ENCODE data around the gene RB1. TPM values are rescaled to one million over a fixed set of nuclear protein-coding genes. Genes with fewer than 3 reads are reported as not detected.

Gene RB1
- total and polyA plus RNA-seq, 2 experiments from 2014 or later = 19.5 to 22.3 TPM

DNA sequence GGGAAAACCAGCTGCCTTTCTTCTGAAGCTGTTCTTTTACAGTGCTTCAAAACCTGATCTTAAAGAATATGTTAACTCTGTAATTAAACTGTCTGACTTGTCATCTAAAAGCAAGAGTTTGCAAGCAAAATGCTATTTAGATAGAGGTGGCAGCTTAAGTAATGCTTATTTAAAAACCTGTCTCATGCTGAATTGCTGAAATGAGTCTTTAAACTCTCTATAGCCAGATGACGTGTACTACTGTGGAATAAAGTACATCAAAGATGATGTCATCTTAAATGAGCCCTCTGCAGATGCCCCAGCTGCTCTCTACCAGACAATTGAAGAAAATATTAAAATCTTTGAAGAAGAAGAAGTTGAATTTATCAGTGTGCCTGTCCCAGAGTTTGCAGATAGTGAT is 47.6 kb upstream of the RB1 start:
- Mint-ChIP-seq H3K4me1 (peaks cover 3% of the 10 kb centered on the region; the same call in 1 of the 3 replicates), H3K36me3 (ENCODE audit: low read depth) (peaks cover 45% of the 10 kb centered on the region), H3K4me3 (no peak overlapping the region), H3K27ac (no peak overlapping the region), H3K27me3 (ENCODE audit: insufficient read depth, low read depth, poor library complexity) (no peaks in the 10 kb centered on the region), H3K9me3 (no peaks in the 10 kb centered on the region; the same call in 2 of the 3 replicates)
- ATAC-seq (no peak), DNase-seq (ENCODE audit: low spot score) (no peak)
- peaks cover 28% of the 10 kb centered on the region; the same call in 1 of the 2 replicates for H3K36me3 ChIP-seq (ENCODE audit: insufficient read depth)
- no peaks in the 10 kb centered on the region for H3K4me1 ChIP-seq (ENCODE audit: insufficient read depth)
- peaks cover 7% of the 10 kb centered on the region for H4K20me1 ChIP-seq (replicated peaks; ENCODE audit: insufficient read depth)
- H3K4me2 ChIP-seq = no peak overlapping the region
- no peak overlapping the region for H3K4me3 ChIP-seq
- no peak overlapping the region for H3K27ac ChIP-seq (ENCODE audit: low read depth)
- H3K27me3 ChIP-seq (ENCODE audit: insufficient read depth) = no peaks in the 10 kb centered on the region
- H3F3A ChIP-seq (replicated peaks; ENCODE audit: low read depth) = no peaks in the 10 kb centered on the region
- H3K9me2 ChIP-seq (ENCODE audit: insufficient read depth) = no peaks in the 10 kb centered on the region
- TF ChIP-seq, protein P1, sequence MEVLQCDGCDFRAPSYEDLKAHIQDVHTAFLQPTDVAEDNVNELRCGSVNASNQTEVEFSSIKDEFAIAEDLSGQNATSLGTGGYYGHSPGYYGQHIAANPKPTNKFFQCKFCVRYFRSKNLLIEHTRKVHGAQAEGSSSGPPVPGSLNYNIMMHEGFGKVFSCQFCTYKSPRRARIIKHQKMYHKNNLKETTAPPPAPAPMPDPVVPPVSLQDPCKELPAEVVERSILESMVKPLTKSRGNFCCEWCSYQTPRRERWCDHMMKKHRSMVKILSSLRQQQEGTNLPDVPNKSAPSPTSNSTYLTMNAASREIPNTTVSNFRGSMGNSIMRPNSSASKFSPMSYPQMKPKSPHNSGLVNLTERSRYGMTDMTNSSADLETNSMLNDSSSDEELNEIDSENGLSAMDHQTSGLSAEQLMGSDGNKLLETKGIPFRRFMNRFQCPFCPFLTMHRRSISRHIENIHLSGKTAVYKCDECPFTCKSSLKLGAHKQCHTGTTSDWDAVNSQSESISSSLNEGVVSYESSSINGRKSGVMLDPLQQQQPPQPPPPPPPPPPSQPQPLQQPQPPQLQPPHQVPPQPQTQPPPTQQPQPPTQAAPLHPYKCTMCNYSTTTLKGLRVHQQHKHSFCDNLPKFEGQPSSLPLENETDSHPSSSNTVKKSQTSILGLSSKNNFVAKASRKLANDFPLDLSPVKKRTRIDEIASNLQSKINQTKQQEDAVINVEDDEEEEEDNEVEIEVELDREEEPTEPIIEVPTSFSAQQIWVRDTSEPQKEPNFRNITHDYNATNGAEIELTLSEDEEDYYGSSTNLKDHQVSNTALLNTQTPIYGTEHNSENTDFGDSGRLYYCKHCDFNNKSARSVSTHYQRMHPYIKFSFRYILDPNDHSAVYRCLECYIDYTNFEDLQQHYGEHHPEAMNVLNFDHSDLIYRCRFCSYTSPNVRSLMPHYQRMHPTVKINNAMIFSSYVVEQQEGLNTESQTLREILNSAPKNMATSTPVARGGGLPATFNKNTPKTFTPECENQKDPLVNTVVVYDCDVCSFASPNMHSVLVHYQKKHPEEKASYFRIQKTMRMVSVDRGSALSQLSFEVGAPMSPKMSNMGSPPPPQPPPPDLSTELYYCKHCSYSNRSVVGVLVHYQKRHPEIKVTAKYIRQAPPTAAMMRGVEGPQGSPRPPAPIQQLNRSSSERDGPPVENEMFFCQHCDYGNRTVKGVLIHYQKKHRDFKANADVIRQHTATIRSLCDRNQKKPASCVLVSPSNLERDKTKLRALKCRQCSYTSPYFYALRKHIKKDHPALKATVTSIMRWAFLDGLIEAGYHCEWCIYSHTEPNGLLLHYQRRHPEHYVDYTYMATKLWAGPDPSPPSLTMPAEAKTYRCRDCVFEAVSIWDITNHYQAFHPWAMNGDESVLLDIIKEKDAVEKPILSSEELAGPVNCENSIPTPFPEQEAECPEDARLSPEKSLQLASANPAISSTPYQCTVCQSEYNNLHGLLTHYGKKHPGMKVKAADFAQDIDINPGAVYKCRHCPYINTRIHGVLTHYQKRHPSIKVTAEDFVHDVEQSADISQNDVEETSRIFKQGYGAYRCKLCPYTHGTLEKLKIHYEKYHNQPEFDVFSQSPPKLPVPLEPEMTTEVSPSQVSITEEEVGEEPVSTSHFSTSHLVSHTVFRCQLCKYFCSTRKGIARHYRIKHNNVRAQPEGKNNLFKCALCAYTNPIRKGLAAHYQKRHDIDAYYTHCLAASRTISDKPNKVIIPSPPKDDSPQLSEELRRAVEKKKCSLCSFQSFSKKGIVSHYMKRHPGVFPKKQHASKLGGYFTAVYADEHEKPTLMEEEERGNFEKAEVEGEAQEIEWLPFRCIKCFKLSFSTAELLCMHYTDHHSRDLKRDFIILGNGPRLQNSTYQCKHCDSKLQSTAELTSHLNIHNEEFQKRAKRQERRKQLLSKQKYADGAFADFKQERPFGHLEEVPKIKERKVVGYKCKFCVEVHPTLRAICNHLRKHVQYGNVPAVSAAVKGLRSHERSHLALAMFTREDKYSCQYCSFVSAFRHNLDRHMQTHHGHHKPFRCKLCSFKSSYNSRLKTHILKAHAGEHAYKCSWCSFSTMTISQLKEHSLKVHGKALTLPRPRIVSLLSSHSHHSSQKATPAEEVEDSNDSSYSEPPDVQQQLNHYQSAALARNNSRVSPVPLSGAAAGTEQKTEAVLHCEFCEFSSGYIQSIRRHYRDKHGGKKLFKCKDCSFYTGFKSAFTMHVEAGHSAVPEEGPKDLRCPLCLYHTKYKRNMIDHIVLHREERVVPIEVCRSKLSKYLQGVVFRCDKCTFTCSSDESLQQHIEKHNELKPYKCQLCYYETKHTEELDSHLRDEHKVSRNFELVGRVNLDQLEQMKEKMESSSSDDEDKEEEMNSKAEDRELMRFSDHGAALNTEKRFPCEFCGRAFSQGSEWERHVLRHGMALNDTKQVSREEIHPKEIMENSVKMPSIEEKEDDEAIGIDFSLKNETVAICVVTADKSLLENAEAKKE (CRISPR knock-in tag; IDR thresholded peaks at IDR 0.05) = no peak
- TF ChIP-seq, protein P2, sequence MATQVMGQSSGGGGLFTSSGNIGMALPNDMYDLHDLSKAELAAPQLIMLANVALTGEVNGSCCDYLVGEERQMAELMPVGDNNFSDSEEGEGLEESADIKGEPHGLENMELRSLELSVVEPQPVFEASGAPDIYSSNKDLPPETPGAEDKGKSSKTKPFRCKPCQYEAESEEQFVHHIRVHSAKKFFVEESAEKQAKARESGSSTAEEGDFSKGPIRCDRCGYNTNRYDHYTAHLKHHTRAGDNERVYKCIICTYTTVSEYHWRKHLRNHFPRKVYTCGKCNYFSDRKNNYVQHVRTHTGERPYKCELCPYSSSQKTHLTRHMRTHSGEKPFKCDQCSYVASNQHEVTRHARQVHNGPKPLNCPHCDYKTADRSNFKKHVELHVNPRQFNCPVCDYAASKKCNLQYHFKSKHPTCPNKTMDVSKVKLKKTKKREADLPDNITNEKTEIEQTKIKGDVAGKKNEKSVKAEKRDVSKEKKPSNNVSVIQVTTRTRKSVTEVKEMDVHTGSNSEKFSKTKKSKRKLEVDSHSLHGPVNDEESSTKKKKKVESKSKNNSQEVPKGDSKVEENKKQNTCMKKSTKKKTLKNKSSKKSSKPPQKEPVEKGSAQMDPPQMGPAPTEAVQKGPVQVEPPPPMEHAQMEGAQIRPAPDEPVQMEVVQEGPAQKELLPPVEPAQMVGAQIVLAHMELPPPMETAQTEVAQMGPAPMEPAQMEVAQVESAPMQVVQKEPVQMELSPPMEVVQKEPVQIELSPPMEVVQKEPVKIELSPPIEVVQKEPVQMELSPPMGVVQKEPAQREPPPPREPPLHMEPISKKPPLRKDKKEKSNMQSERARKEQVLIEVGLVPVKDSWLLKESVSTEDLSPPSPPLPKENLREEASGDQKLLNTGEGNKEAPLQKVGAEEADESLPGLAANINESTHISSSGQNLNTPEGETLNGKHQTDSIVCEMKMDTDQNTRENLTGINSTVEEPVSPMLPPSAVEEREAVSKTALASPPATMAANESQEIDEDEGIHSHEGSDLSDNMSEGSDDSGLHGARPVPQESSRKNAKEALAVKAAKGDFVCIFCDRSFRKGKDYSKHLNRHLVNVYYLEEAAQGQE (IDR thresholded peaks at IDR 0.05; ENCODE audit: unreplicated experiment) = no peak
- no peak for TF ChIP-seq ETS1 (IDR thresholded peaks at IDR 0.05)
- TF ChIP-seq NANOG (IDR thresholded peaks at IDR 0.05; ENCODE audit: borderline replicate concordance) = no peak
- no peak for TF ChIP-seq JUNB (IDR thresholded peaks at IDR 0.05; ENCODE audit: unreplicated experiment)
- no peak for TF ChIP-seq POLR2AphosphoS5 (IDR thresholded peaks at IDR 0.05; ENCODE audit: low read depth)
- TF ChIP-seq EZH2 (IDR thresholded peaks at IDR 0.05; ENCODE audit: low read depth, unreplicated experiment) = no peak
- TF ChIP-seq EZH2phosphoT487 (IDR thresholded peaks at IDR 0.05; ENCODE audit: unreplicated experiment) = no peak
- TF ChIP-seq, protein P3, sequence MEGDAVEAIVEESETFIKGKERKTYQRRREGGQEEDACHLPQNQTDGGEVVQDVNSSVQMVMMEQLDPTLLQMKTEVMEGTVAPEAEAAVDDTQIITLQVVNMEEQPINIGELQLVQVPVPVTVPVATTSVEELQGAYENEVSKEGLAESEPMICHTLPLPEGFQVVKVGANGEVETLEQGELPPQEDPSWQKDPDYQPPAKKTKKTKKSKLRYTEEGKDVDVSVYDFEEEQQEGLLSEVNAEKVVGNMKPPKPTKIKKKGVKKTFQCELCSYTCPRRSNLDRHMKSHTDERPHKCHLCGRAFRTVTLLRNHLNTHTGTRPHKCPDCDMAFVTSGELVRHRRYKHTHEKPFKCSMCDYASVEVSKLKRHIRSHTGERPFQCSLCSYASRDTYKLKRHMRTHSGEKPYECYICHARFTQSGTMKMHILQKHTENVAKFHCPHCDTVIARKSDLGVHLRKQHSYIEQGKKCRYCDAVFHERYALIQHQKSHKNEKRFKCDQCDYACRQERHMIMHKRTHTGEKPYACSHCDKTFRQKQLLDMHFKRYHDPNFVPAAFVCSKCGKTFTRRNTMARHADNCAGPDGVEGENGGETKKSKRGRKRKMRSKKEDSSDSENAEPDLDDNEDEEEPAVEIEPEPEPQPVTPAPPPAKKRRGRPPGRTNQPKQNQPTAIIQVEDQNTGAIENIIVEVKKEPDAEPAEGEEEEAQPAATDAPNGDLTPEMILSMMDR (conservative IDR thresholded peaks at IDR 0.05; ENCODE audit: low read depth in 2 of 2) = no peak
- no peak for TF ChIP-seq CREB1 (CRISPR knock-in tag; IDR thresholded peaks at IDR 0.05; ENCODE audit: low read depth)
- TF ChIP-seq ZNF114 (CRISPR knock-in tag; IDR thresholded peaks at IDR 0.05) = no peak
- TF ChIP-seq STAT1 (IDR thresholded peaks at IDR 0.05; ENCODE audit: unreplicated experiment) = no peak
- TF ChIP-seq ZNF331 (CRISPR knock-in tag; IDR thresholded peaks at IDR 0.05; ENCODE audit: low read depth) = no peak
- peaks cover 22% of the 10 kb centered on the region for H3K79me2 ChIP-seq (replicated peaks; ENCODE audit: insufficient read depth)
- no peak overlapping the region for H2AFZ ChIP-seq

All from GM23338 (cell line).